Mammary epithelial cell (primary cell): ENCODE measurements around the gene PCBP3.

Source experiments
- EZH2 ChIP-seq: IDR thresholded peaks from 2 replicates; pipeline ENCODE4 v1.6.1; 2012; ENCODE audit warnings: low read length, inconsistent platforms, borderline replicate concordance
- TF ChIP-seq, protein P1 (sequence below), 2 donors: IDR thresholded peaks in 1 of 2; conservative IDR thresholded peaks in 1 of 2; 2 replicates each; pipeline ENCODE4 v1.5.1; 2011 to 2012; ENCODE audit warnings: inconsistent platforms in 2 of 2, low read length in 2 of 2, mild to moderate bottlenecking in 2 of 2, control low read depth in 1 of 2, low read depth in 1 of 2; ENCODE audit not compliant: insufficient read depth in 1 of 2; ENCODE audit errors: extremely low read depth in 1 of 2

DNA sequence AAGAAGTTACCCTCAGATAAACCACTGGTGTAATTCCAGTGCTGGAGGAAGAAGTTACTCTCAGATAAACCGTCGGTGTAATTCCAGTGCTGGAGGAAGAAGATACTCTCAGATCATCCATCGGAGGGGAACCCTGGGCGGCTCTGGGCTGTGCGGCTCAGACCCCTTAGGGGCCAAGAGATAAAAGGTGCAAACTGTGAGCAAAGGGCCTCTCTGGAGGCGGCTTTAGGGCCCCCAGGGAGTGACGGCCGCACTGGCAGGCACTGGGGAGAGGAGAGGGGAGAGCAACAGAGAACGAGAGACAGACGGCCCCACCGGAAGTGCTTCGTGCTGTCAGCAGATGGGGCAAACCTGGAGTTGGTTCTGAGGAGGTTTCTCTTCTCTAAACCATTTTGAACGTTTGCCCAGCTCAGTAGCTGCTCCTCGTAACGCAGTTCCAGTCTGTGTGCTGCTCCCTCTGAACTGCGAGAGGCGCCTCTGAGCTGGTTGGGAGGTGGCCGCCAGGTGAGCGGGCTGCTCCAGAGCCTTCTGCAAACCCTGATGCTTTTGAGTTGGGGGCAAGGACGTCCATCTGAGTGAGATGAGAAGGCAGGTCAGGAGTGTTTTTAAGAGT lies 275.4 kb downstream of the PCBP3 start:
- TF ChIP-seq, protein P1, sequence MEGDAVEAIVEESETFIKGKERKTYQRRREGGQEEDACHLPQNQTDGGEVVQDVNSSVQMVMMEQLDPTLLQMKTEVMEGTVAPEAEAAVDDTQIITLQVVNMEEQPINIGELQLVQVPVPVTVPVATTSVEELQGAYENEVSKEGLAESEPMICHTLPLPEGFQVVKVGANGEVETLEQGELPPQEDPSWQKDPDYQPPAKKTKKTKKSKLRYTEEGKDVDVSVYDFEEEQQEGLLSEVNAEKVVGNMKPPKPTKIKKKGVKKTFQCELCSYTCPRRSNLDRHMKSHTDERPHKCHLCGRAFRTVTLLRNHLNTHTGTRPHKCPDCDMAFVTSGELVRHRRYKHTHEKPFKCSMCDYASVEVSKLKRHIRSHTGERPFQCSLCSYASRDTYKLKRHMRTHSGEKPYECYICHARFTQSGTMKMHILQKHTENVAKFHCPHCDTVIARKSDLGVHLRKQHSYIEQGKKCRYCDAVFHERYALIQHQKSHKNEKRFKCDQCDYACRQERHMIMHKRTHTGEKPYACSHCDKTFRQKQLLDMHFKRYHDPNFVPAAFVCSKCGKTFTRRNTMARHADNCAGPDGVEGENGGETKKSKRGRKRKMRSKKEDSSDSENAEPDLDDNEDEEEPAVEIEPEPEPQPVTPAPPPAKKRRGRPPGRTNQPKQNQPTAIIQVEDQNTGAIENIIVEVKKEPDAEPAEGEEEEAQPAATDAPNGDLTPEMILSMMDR (conservative IDR thresholded peaks at IDR 0.05 in 1 of 2, IDR thresholded peaks at IDR 0.05 in 1 of 2; ENCODE audit: extremely low read depth in 1 of 2, insufficient read depth in 1 of 2, low read depth in 1 of 2, low read length in 2 of 2), result no peak
- no peak for TF ChIP-seq EZH2
